Lung (tissue), 12 donors: Measurements from ENCODE around the gene FAM229A. TPM values are rescaled to one million over a fixed set of nuclear protein-coding genes. Genes with fewer than 3 reads are reported as not detected.

Source experiments
- ATAC-seq: fragments of 200-7000 bp; cut with Tn5 transposase; one replicate; pipeline ENCODE4 v1.9.1; 2020; ENCODE audit warnings: moderate number of reproducible peaks; ENCODE audit not compliant: insufficient read depth, low FRiP score
- DNase-seq, 3 donors: peaks; one replicate each; pipeline ENCODE4 v3.0.0-alpha.2; 2013 to 2017
- H3K27ac ChIP-seq, 2 donors: one replicate each; pipeline ENCODE4 v1.5.1; 2013; ENCODE audit warnings: mild to moderate bottlenecking in 2 of 2, moderate library complexity in 2 of 2, control low read depth in 1 of 2, inconsistent platforms in 1 of 2, low read depth in 1 of 2, low read length in 1 of 2
- H3K27me3 ChIP-seq, 3 donors: one replicate each; pipeline ENCODE4 v1.5.1; 2013; ENCODE audit warnings: low read length in 2 of 3; ENCODE audit not compliant: control insufficient read depth in 3 of 3, insufficient read depth in 3 of 3
- H3K36me3 ChIP-seq, 4 donors: one replicate each; pipeline ENCODE4 v1.5.1; 2013; ENCODE audit warnings: low read length in 4 of 4, mild to moderate bottlenecking in 1 of 4, moderate library complexity in 1 of 4; ENCODE audit not compliant: control insufficient read depth in 4 of 4, insufficient read depth in 4 of 4
- H3K4me1 ChIP-seq, 5 donors: one replicate each; pipeline ENCODE4 v1.5.1; 2013; ENCODE audit warnings: low read length in 5 of 5, mild to moderate bottlenecking in 2 of 5, moderate library complexity in 1 of 5; ENCODE audit not compliant: control insufficient read depth in 5 of 5, insufficient read depth in 5 of 5
- H3K4me3 ChIP-seq: one replicate; pipeline ENCODE4 v1.5.1; 2013; ENCODE audit warnings: mild to moderate bottlenecking, control low read depth, moderate library complexity
- H3K9ac ChIP-seq, 2 donors: one replicate each; pipeline ENCODE4 v1.5.1; 2013; ENCODE audit warnings: low read length in 2 of 2, control low read depth in 1 of 2; ENCODE audit not compliant: insufficient read depth in 1 of 2
- H3K9me3 ChIP-seq, 4 donors: one replicate each; pipeline ENCODE4 v1.5.1; 2013; ENCODE audit warnings: low read length in 3 of 4, mild to moderate bottlenecking in 1 of 4, moderate library complexity in 1 of 4; ENCODE audit not compliant: control insufficient read depth in 4 of 4, insufficient read depth in 3 of 4
- WGBS, 2 donors: extraction: QIAGEN DNeasy Blood & Tissue Kit; methylation state at CpG; one replicate each; pipeline ENCODE4 v1.1.7; 2013; 5-methylcytosine and 5-hydroxymethylcytosine counted together
- polyA plus RNA-seq, 2 donors: library from polyadenylated mRNA; stranded (reverse); fragments of 200-250 nt; gene quantifications; one replicate each; pipeline ENCODE4 v1.2.1, GENCODE V29; 2013
- total RNA-seq, 2 donors: library from RNA; depleted of rRNA in 1 of 2; stranded (reverse); fragments of >200 nt in 1 of 2; gene quantifications; one replicate each; pipeline ENCODE4 v1.2.1, GENCODE V29; 2014 to 2021
- TF ChIP-seq, protein P1 (sequence below): IDR thresholded peaks from 2 replicates; pipeline ENCODE4 v1.5.1; 2012; ENCODE audit warnings: mild to moderate bottlenecking; ENCODE audit errors: control extremely low read depth, extremely low read depth
- donor health status: control.
- donor health status: control.
- donor health status: Bipolar disorder and iron deficiency.
- donor health status: healthy.
- donor health status: DM: yes; HTN: yes; CAD: no.

The FAM229A gene
- total and polyA plus RNA-seq, 4 donors, result 2.2 to 7.2 (median 5.1) TPM

GRCh38 chr1:32342704-32343103, 19.6 kb downstream of the FAM229A start:
- no peak overlapping the region for H3K9ac ChIP-seq
- H3K27me3 ChIP-seq, result no peaks in the 10 kb centered on the region
- DNase-seq (no peak), ATAC-seq (no peak)
- no peaks in the 10 kb centered on the region for H3K36me3 ChIP-seq
- TF ChIP-seq, protein P1, sequence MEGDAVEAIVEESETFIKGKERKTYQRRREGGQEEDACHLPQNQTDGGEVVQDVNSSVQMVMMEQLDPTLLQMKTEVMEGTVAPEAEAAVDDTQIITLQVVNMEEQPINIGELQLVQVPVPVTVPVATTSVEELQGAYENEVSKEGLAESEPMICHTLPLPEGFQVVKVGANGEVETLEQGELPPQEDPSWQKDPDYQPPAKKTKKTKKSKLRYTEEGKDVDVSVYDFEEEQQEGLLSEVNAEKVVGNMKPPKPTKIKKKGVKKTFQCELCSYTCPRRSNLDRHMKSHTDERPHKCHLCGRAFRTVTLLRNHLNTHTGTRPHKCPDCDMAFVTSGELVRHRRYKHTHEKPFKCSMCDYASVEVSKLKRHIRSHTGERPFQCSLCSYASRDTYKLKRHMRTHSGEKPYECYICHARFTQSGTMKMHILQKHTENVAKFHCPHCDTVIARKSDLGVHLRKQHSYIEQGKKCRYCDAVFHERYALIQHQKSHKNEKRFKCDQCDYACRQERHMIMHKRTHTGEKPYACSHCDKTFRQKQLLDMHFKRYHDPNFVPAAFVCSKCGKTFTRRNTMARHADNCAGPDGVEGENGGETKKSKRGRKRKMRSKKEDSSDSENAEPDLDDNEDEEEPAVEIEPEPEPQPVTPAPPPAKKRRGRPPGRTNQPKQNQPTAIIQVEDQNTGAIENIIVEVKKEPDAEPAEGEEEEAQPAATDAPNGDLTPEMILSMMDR, result no peak
- H3K9me3 ChIP-seq, result no peaks in the 10 kb centered on the region
- H3K27ac ChIP-seq, result no peak overlapping the region
- no peak overlapping the region for H3K4me3 ChIP-seq
- 92 to 95% methylated on average over 10 of the region's 10 CpGs for WGBS, 2 donors
- peaks cover 0 to 22% (median 5%) of the 10 kb centered on the region in 5 donors for H3K4me1 ChIP-seq

GRCh38 chr1:32341971-32342370, 20.3 kb downstream of the FAM229A start:
- ATAC-seq, result no peak
- H3K27ac ChIP-seq, result no peak overlapping the region

DNA sequence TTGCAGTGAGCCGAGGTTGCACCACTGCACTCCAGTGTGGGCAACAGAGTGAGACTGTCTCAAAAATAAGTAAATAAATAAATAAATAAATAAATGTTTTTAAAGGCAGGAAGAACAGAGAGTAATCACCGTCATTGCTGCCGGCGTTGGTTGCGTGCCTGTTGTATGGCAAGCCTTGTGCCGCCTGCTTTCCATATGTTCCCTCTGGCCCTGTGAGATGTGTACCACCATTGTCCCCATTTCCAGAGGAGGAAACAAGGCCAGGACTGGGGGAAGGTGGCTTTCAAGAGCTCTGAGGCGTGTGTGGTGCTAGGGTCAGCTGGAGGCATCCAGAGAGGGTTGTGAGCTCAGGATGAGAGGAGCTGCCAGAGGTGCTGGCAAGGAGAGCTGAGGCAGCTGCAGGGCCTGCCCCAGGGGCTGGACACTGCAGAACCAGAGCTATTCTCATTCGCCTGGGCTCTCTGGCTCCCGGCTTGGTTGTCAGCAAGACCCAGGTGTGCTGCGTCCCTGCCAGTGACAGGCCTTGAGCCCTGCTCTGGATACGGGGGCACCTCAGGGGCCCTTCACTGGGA, 21.0 kb downstream of the FAM229A start:
- DNase-seq, result no peak
- Histone ChIP-seq H3K4me3 (no peak overlapping the region), H3K4me1 (peaks cover 0 to 28% (median 16%) of the 10 kb centered on the region in 5 donors)

More at GRCh38 chr1:32341971-32342370, 20.3 kb downstream of the FAM229A start:
- DNase-seq, result no peak
- TF ChIP-seq, protein P1, result no peak
- H3K36me3 ChIP-seq, result no peaks in the 10 kb centered on the region
- H3K9ac ChIP-seq, result no peak overlapping the region
- H3K4me3 ChIP-seq, result no peak overlapping the region
- H3K27me3 ChIP-seq, result no peaks in the 10 kb centered on the region
- 55 to 72% methylated on average over 5 of the region's 5 CpGs for WGBS, 2 donors
- H3K9me3 ChIP-seq, result no peaks in the 10 kb centered on the region
- peaks cover 0 to 22% (median 10%) of the 10 kb centered on the region in 5 donors for H3K4me1 ChIP-seq

More for the DNA sequence above, 21.0 kb downstream of the FAM229A start:
- ATAC-seq, result no peak
- TF ChIP-seq, protein P1, result no peak
- Histone ChIP-seq H3K36me3 (no peaks in the 10 kb centered on the region), H3K9ac (no peak overlapping the region), H3K27ac (no peak overlapping the region), H3K27me3 (no peaks in the 10 kb centered on the region), H3K9me3 (no peaks in the 10 kb centered on the region)
- 93% methylated on average over 11 of the region's 11 CpGs for WGBS, 2 donors
